GM12801 (cell line): ENCODE results near the gene TMEM63C.

ENCODE experiments used
- TF ChIP-seq, protein P1 (sequence below): IDR thresholded peaks from one replicate; pipeline ENCODE4 v1.5.1; 2011; ENCODE audit warnings: control low read depth; ENCODE audit not compliant: insufficient read length; ENCODE audit errors: extremely low read depth

Gene TMEM63C

GRCh38 chr14:77259025-77259715, 77.6 kb downstream of the TMEM63C start:
- TF ChIP-seq, protein P1, sequence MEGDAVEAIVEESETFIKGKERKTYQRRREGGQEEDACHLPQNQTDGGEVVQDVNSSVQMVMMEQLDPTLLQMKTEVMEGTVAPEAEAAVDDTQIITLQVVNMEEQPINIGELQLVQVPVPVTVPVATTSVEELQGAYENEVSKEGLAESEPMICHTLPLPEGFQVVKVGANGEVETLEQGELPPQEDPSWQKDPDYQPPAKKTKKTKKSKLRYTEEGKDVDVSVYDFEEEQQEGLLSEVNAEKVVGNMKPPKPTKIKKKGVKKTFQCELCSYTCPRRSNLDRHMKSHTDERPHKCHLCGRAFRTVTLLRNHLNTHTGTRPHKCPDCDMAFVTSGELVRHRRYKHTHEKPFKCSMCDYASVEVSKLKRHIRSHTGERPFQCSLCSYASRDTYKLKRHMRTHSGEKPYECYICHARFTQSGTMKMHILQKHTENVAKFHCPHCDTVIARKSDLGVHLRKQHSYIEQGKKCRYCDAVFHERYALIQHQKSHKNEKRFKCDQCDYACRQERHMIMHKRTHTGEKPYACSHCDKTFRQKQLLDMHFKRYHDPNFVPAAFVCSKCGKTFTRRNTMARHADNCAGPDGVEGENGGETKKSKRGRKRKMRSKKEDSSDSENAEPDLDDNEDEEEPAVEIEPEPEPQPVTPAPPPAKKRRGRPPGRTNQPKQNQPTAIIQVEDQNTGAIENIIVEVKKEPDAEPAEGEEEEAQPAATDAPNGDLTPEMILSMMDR: no peak

DNA sequence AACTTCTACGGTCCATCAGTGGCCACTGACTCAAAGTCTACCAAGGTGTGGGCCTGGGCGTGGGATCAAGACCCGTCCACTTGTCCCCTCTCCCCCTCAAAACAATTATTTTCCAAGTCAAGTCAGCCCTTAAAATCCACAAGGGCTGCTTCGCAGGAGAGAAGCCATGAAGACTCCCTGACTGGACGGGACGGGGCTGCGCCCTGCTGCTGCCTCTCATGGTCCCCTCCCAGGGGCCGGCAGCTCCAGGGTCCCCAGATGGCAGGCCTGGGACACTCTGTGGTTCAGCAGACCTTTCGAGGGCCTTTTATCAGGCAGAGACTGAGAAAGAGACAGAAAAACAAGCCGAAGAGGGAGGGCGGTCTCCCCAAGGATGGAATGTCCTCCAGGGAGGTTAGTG, 78.6 kb downstream of the TMEM63C start:
- TF ChIP-seq, protein P1: no peak

GRCh38 chr14:77260631-77261030, 79.0 kb downstream of the TMEM63C start:
- TF ChIP-seq, protein P1: no peak

- TF ChIP-seq, protein P1: no peak
Measured at GRCh38 chr14:77264466-77265186, 83.0 kb downstream of the TMEM63C start.

GRCh38 chr14:77265187-77265515, 83.6 kb downstream of the TMEM63C start:
- TF ChIP-seq, protein P1: no peak

DNA sequence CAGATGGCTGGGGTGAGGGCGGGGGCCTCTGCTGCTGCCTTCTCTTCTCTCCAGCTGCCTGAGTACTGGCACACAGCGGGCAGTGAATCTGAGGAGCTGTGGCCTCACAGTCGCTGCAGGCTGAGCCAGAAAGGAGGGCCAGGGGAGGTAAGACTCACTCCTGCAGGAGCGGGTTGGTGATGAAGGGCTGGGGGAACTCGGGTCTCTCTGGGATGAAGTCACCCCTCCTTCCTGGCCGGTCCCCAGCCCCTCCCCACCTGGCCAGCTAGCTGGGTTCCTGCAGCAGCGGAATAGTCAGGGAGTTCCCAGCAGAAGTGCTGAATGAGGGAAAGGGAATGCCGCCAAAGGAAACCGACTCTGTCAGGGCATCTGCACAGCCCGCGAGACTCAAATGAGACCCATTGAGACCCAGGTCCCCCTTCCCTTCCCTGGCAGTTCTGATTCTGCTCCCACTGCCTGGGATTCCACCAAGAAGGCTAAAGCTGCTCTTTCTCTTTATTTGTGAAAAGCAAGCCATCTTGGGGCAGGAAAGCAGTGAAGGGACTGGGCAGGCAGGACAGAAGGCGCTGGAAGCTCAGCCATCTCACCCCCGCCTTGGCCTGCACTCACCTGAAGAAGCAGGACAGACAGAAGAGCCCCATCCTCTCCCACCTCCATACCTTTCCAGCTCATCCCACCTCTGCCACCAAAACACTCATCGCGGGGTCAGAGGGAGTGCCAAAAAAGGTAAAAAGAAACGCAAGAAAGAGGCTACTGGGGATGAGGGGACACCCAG, 84.2 kb downstream of the TMEM63C start:
- TF ChIP-seq, protein P1: no peak

DNA sequence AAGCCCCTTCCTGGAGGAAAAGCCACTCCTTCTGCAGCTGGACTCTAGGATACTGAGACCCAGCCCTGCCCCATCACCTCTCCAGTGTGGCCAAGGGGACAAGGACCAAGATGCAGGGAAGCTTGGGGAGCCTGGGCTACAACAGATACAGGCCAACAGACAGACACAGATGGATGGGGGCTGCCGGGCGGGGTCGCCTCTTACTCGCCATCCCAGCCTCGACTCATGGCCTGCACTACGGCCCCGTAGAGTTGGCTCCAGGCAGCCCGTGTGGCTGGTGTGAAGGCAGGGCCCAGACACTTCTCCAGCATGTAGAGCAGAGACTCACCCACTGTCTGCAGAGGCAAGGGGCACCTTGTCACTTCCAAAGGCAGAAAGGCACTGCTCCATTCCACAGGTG, 84.7 kb downstream of the TMEM63C start:
- TF ChIP-seq, protein P1: no peak
